PC-9 (cell line): ENCODE measurements around the gene PCDHGC5. TPM values are rescaled to one million over a fixed set of nuclear protein-coding genes. Genes with fewer than 3 reads are reported as not detected.

Experiments
- BruUV-seq: library from RNA; stranded (reverse); fragments of 400-500 nt; replicated peaks from 2 replicates; lab custom pipeline; 2021; lab: Mats Ljungman, UMichigan
- CTCF ChIA-PET: fragments of 300-600 bp; sonication (Branson Sonifier 250); formaldehyde crosslinking; loops from one replicate; lab custom pipeline; 2022; ENCODE audit warnings: antibody characterized with exemption; lab: Charles Lee
- POLR2A ChIA-PET: fragments of 300-600 bp; sonication (Branson Sonifier 250); formaldehyde crosslinking; loops from one replicate; lab custom pipeline; 2022; ENCODE audit warnings: antibody characterized with exemption; ENCODE audit not compliant: unreplicated experiment; lab: Charles Lee
- DNase-seq, 2 experiments: peaks; one replicate each; pipeline versions ENCODE4 v3.0.0 to v3.0.0-alpha.2; 2015 to 2022; ENCODE audit warnings: mixed read lengths in 1 of 2
- H2AFZ ChIP-seq: fragments of 200-600 bp; sonication (generic); 2 replicates; pipeline ENCODE4 v1.8.1; 2017; ENCODE audit warnings: antibody characterized with exemption
- H3F3A ChIP-seq: fragments of 200-600 bp; sonication (generic); 2 replicates; pipeline ENCODE4 v1.8.1; 2017; ENCODE audit warnings: antibody characterized with exemption, mild to moderate bottlenecking, low read depth; ENCODE audit not compliant: insufficient read depth
- H3K27ac ChIP-seq: fragments of 200-600 bp; sonication (generic); 2 replicates; pipeline ENCODE4 v1.6.1; 2016; ENCODE audit warnings: mixed run types
- H3K27me3 ChIP-seq: fragments of 200-600 bp; sonication (generic); 2 replicates; pipeline ENCODE4 v1.6.1; 2016; ENCODE audit warnings: low read depth, mixed run types; ENCODE audit not compliant: insufficient read depth
- H3K36me3 ChIP-seq: fragments of 200-600 bp; sonication (generic); 2 replicates; pipeline ENCODE4 v1.6.1; 2016; ENCODE audit warnings: low read depth, mixed run types
- H3K4me1 ChIP-seq: fragments of 200-600 bp; sonication (generic); replicated peaks from 2 replicates; pipeline ENCODE4 v1.6.1; 2016; ENCODE audit warnings: mixed run types; ENCODE audit not compliant: insufficient read depth
- H3K4me2 ChIP-seq: fragments of 200-600 bp; sonication (generic); 2 replicates; pipeline ENCODE4 v1.6.1; 2017; ENCODE audit warnings: mixed run types
- H3K4me3 ChIP-seq: fragments of 200-600 bp; sonication (generic); 2 replicates; pipeline ENCODE4 v1.6.1; 2016; ENCODE audit warnings: mixed run types
- H3K79me2 ChIP-seq: fragments of 200-600 bp; sonication (generic); 2 replicates; pipeline ENCODE4 v1.6.1; 2017; ENCODE audit warnings: low read depth, mixed run types
- H3K9me2 ChIP-seq: fragments of 200-600 bp; sonication (generic); 2 replicates; pipeline ENCODE4 v1.8.1; 2017; ENCODE audit warnings: mild to moderate bottlenecking; ENCODE audit not compliant: insufficient read depth
- H3K9me3 ChIP-seq: fragments of 200-600 bp; sonication (generic); 2 replicates; pipeline ENCODE4 v1.8.1; 2016; ENCODE audit warnings: low read depth; ENCODE audit not compliant: insufficient read depth
- H4K20me1 ChIP-seq: fragments of 200-600 bp; sonication (generic); 2 replicates; pipeline ENCODE4 v1.8.1; 2017; ENCODE audit not compliant: insufficient read depth
- CTCF ChIP-seq: fragments of 200-600 bp; sonication (generic); conservative IDR thresholded peaks from 2 replicates; pipeline ENCODE4 v1.6.1; 2017; ENCODE audit warnings: mixed run types, antibody characterized with exemption, mild to moderate bottlenecking, moderate library complexity
- EZH2 ChIP-seq: fragments of 200-600 bp; sonication (generic); IDR thresholded peaks from 2 replicates; pipeline ENCODE4 v1.8.0; 2017; ENCODE audit warnings: antibody characterized with exemption, low read depth
- intact Hi-C: fragments of 100-400 bp; cut with micrococcal nuclease; formaldehyde crosslinking; loops from one replicate; pipeline ENCODE4 v1.10.0; 2022; ENCODE audit not compliant: unreplicated experiment
- total RNA-seq: library from RNA; stranded (reverse); gene quantifications from 2 replicates; pipeline ENCODE4 v1.2.3, GENCODE V29; 2021

Gene PCDHGC5
- total RNA-seq, 1 experiment from 2014 or later, result not detected

- H3K79me2 ChIP-seq, result no peaks in the 10 kb centered on the region
- H3K27ac ChIP-seq, result no peak overlapping the region
- no peak for DNase-seq
- H3K27me3 ChIP-seq, result no peaks in the 10 kb centered on the region
- no peak overlapping the region for H3K4me3 ChIP-seq
- no peaks in the 10 kb centered on the region for H3K9me3 ChIP-seq
- H3K4me2 ChIP-seq, result no peak overlapping the region
- BruUV-seq, result no TSS peak
- H3K36me3 ChIP-seq, result peaks cover 29% of the 10 kb centered on the region; the same call in 1 of the 2 replicates
- no peaks in the 10 kb centered on the region for H3K4me1 ChIP-seq
- TF ChIP-seq EZH2, result no peak
- ChIA-PET POLR2A (no interaction called here), CTCF (no interaction called here)
- intact Hi-C loops, result loop anchor here (10.0 kb wide), 1 partner anchor 205 kb away; the partner anchor contains the start of gene TAF7
- H4K20me1 ChIP-seq, result no peaks in the 10 kb centered on the region
- no peaks in the 10 kb centered on the region for H3K9me2 ChIP-seq
- H2AFZ ChIP-seq, result no peak overlapping the region
- H3F3A ChIP-seq, result peaks cover 26% of the 10 kb centered on the region
Observed at GRCh38 chr5:141529873-141530272, 41.0 kb downstream of the PCDHGC5 start.

GRCh38 chr5:141532726-141533125 lies 43.8 kb downstream of the PCDHGC5 start:
- peaks cover 13% of the 10 kb centered on the region for H3F3A ChIP-seq
- no peaks in the 10 kb centered on the region for H4K20me1 ChIP-seq

GRCh38 chr5:141533897-141534296 lies 45.0 kb downstream of the PCDHGC5 start:
- H2AFZ ChIP-seq, result no peak overlapping the region
- intact Hi-C loops, result no loop called here
- no peak overlapping the region for H3K27ac ChIP-seq
- no peaks in the 10 kb centered on the region for H3K27me3 ChIP-seq
- no peaks in the 10 kb centered on the region for H3K4me1 ChIP-seq
- H3K4me2 ChIP-seq, result no peak overlapping the region
- H4K20me1 ChIP-seq, result no peaks in the 10 kb centered on the region
- BruUV-seq, result no TSS peak
- no peaks in the 10 kb centered on the region for H3K79me2 ChIP-seq
- H3K36me3 ChIP-seq, result 0 out of 2 replicates have a peak, but pooled peaks cover 18% of the 10 kb centered on the region
- no peak overlapping the region for H3K4me3 ChIP-seq
- TF ChIP-seq CTCF (no peak), EZH2 (no peak)
- H3K9me2 ChIP-seq, result no peaks in the 10 kb centered on the region; the same call in 1 of the 2 replicates
- H3F3A ChIP-seq, result 0 out of 2 replicates have a peak, but pooled peaks cover 5% of the 10 kb centered on the region
- DNase-seq, result no peak
- ChIA-PET CTCF (interaction anchor here (0.6 kb wide), 1 partner anchor 311 kb away, joined by 14 read pairs; the partner anchor contains the start of gene PCDHB14), POLR2A (interaction anchor here (0.5 kb wide), 1 partner anchor 461 kb away, joined by 3 read pairs; no protein-coding TSS in a partner anchor)
- no peaks in the 10 kb centered on the region for H3K9me3 ChIP-seq

More at GRCh38 chr5:141532726-141533125, 43.8 kb downstream of the PCDHGC5 start:
- Histone ChIP-seq H3K27me3 (no peaks in the 10 kb centered on the region), H3K36me3 (0 out of 2 replicates have a peak, but pooled peaks cover 29% of the 10 kb centered on the region), H2AFZ (no peak overlapping the region), H3K4me3 (no peak overlapping the region), H3K4me1 (no peaks in the 10 kb centered on the region), H3K9me2 (no peaks in the 10 kb centered on the region; the same call in 1 of the 2 replicates), H3K27ac (no peak overlapping the region), H3K9me3 (no peaks in the 10 kb centered on the region), H3K79me2 (no peaks in the 10 kb centered on the region), H3K4me2 (no peak overlapping the region)
- ChIA-PET POLR2A (no interaction called here), CTCF (no interaction called here)
- intact Hi-C loops, result no loop called here
- TF ChIP-seq CTCF (no peak), EZH2 (no peak)
- no peak for DNase-seq
- no TSS peak for BruUV-seq
